Measurements from ENCODE around the gene CFAP58. TPM values are rescaled to one million over a fixed set of nuclear protein-coding genes. Genes with fewer than 3 reads are reported as not detected.

CFAP58 gene
- total RNA-seq, 2 donors from 2014 or later, result 0.68 to 0.97 TPM

- Mint-ChIP-seq H3K9me3 (no peaks in the 10 kb centered on the region), H3K4me3 (no peak overlapping the region), H3K27me3 (ENCODE audit: insufficient read depth) (peaks cover 52% of the 10 kb centered on the region), H3K4me1 (peaks cover 14% of the 10 kb centered on the region), H3K27ac (no peak overlapping the region), H3K36me3 (ENCODE audit: low read depth) (no peaks in the 10 kb centered on the region)
- no peak for DNase-seq
- no peak overlapping the region for H3K27ac ChIP-seq (ENCODE audit: low read depth, low read length)
- H3K27me3 ChIP-seq (ENCODE audit: control insufficient read depth, insufficient read depth, low read length, poor library complexity, severe bottlenecking), result peaks cover 37% of the 10 kb centered on the region
- H3K4me3 ChIP-seq (ENCODE audit: low read length), result no peak overlapping the region
- TF ChIP-seq, protein P1, sequence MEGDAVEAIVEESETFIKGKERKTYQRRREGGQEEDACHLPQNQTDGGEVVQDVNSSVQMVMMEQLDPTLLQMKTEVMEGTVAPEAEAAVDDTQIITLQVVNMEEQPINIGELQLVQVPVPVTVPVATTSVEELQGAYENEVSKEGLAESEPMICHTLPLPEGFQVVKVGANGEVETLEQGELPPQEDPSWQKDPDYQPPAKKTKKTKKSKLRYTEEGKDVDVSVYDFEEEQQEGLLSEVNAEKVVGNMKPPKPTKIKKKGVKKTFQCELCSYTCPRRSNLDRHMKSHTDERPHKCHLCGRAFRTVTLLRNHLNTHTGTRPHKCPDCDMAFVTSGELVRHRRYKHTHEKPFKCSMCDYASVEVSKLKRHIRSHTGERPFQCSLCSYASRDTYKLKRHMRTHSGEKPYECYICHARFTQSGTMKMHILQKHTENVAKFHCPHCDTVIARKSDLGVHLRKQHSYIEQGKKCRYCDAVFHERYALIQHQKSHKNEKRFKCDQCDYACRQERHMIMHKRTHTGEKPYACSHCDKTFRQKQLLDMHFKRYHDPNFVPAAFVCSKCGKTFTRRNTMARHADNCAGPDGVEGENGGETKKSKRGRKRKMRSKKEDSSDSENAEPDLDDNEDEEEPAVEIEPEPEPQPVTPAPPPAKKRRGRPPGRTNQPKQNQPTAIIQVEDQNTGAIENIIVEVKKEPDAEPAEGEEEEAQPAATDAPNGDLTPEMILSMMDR (conservative IDR thresholded peaks at IDR 0.05), result no peak
- 93 to 100% methylated on average over 4 to 5 of the region's 6 CpGs for WGBS, 2 experiments (ENCODE audit: insufficient coverage in 1 of 2, insufficient read length in 1 of 2)
- no peaks in the 10 kb centered on the region for H3K36me3 ChIP-seq (ENCODE audit: control insufficient read depth, insufficient read depth, low read length)
- H3K9ac ChIP-seq (ENCODE audit: extremely low read depth, low read length, poor library complexity, severe bottlenecking), result no peak overlapping the region
- H3K4me1 ChIP-seq (ENCODE audit: control insufficient read depth, insufficient read depth, low read length), result peaks cover 11% of the 10 kb centered on the region
- H3K9me3 ChIP-seq (ENCODE audit: control insufficient read depth, low read length), result no peaks in the 10 kb centered on the region
These were observed 126.4 kb downstream of the CFAP58 start for GRCh38 chr10:104479906-104480593.

DNA sequence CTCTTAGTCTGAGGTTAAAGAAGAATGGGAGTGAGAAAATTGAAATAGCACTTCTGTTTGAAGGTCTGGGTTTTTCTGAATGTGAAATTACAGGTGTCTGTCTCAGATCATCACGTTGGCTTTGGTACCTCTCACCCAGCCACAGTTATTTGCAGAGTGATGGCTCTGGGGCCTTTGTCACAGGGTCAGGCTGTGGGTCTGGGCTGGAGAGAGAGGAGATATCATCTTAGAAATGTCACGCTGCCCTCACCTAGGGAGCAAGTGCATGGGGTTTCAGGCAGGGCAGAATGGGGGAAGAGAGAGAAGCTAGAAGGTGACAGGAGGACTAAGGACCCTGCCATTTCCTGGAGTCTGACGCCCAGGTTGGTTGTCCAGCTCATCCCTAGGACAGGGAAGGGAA is 127.2 kb downstream of the CFAP58 start:
- Histone ChIP-seq H3K4me3 (ENCODE audit: low read length) (no peak overlapping the region), H3K36me3 (ENCODE audit: control insufficient read depth, insufficient read depth, low read length) (no peaks in the 10 kb centered on the region), H3K4me1 (ENCODE audit: control insufficient read depth, insufficient read depth, low read length) (peaks cover 8% of the 10 kb centered on the region), H3K9ac (ENCODE audit: extremely low read depth, low read length, poor library complexity, severe bottlenecking) (no peak overlapping the region), H3K9me3 (ENCODE audit: control insufficient read depth, low read length) (no peaks in the 10 kb centered on the region), H3K27ac (ENCODE audit: low read depth, low read length) (no peak overlapping the region), H3K27me3 (ENCODE audit: control insufficient read depth, insufficient read depth, low read length, poor library complexity, severe bottlenecking) (peaks cover 30% of the 10 kb centered on the region)
- TF ChIP-seq, protein P1 (conservative IDR thresholded peaks at IDR 0.05), result no peak
- no peaks in the 10 kb centered on the region for H3K9me3 Mint-ChIP-seq
- H3K27me3 Mint-ChIP-seq (ENCODE audit: insufficient read depth), result peaks cover 44% of the 10 kb centered on the region
- peaks cover 9% of the 10 kb centered on the region for H3K4me1 Mint-ChIP-seq
- no peak for DNase-seq
- 89 to 100% methylated on average over 3 of the region's 3 CpGs for WGBS, 2 experiments (ENCODE audit: insufficient coverage in 1 of 2, insufficient read length in 1 of 2)
- no peak overlapping the region for H3K4me3 Mint-ChIP-seq
- no peaks in the 10 kb centered on the region for H3K36me3 Mint-ChIP-seq (ENCODE audit: low read depth)
- H3K27ac Mint-ChIP-seq, result no peak overlapping the region

DNA sequence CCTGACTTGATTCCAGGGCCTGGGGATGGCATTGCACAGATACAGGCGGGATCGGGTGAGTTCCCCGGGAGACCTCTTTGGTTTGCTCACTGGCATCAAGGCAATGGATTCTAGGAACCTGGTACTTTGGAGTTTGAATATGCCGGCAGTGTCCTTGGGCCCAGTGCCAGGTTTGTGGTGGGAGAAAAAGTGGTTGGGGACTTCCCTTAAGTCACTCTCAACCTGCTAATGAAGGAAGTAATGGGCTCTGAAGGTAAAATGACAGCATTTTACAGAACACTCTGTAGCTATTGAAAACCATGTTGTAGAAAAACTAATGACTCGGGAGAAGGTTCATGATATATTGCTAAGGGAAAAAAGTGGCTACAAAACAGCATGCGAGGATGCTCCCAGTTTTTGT is 129.9 kb downstream of the CFAP58 start:
- H3K9me3 ChIP-seq (ENCODE audit: control insufficient read depth, low read length), result no peaks in the 10 kb centered on the region

More for the DNA sequence above, 129.9 kb downstream of the CFAP58 start:
- no peak overlapping the region for H3K27ac ChIP-seq (ENCODE audit: low read depth, low read length)
- WGBS, 2 experiments (ENCODE audit: insufficient coverage in 1 of 2, insufficient read length in 1 of 2), result 93 to 100% methylated on average over 3 to 5 of the region's 6 CpGs
- no peak for DNase-seq
- peaks cover 8% of the 10 kb centered on the region for H3K4me1 ChIP-seq (ENCODE audit: control insufficient read depth, insufficient read depth, low read length)
- peaks cover 8% of the 10 kb centered on the region for H3K4me1 Mint-ChIP-seq
- H3K9me3 Mint-ChIP-seq, result no peaks in the 10 kb centered on the region
- H3K36me3 Mint-ChIP-seq (ENCODE audit: low read depth), result no peaks in the 10 kb centered on the region
- H3K36me3 ChIP-seq (ENCODE audit: control insufficient read depth, insufficient read depth, low read length), result no peaks in the 10 kb centered on the region
- no peak overlapping the region for H3K4me3 Mint-ChIP-seq
- TF ChIP-seq, protein P1 (conservative IDR thresholded peaks at IDR 0.05), result no peak
- no peak overlapping the region for H3K9ac ChIP-seq (ENCODE audit: extremely low read depth, low read length, poor library complexity, severe bottlenecking)
- no peak overlapping the region for H3K27ac Mint-ChIP-seq
- H3K27me3 ChIP-seq (ENCODE audit: control insufficient read depth, insufficient read depth, low read length, poor library complexity, severe bottlenecking), result peaks cover 10% of the 10 kb centered on the region
- H3K4me3 ChIP-seq (ENCODE audit: low read length), result no peak overlapping the region
- peaks cover 22% of the 10 kb centered on the region for H3K27me3 Mint-ChIP-seq (ENCODE audit: insufficient read depth)
